Epithelial cell of proximal tubule (primary cell): Measurements from ENCODE around the gene C4A. TPM values are rescaled to one million over a fixed set of nuclear protein-coding genes. Genes with fewer than 3 reads are reported as not detected.
"Not testable (repeated sequence)": the region's sequence is repeated elsewhere in the genome, so short reads cannot be mapped to it uniquely, and the experiment has no call there.

Experiments used
- DNase-seq: peaks from one replicate; pipeline ENCODE4 v3.0.0-alpha.2; 2011; ENCODE audit warnings: low read depth
- H3K4me3 ChIP-seq: 2 replicates; pipeline ENCODE4 v1.5.1; 2011; ENCODE audit warnings: low read depth, mild to moderate bottlenecking, low read length
- total RNA-seq: library from RNA; depleted of rRNA; stranded (reverse); fragments of >200 nt; gene quantifications from 2 replicates; pipeline ENCODE4 v1.2.3, GENCODE V29; 2015
- TF ChIP-seq, protein P1 (sequence below): conservative IDR thresholded peaks from 2 replicates; pipeline ENCODE4 v1.5.1; 2012; ENCODE audit warnings: low read depth, mild to moderate bottlenecking, low read length

C4A gene
- total RNA-seq, 1 donor from 2014 or later, result 1.6 TPM

DNA sequence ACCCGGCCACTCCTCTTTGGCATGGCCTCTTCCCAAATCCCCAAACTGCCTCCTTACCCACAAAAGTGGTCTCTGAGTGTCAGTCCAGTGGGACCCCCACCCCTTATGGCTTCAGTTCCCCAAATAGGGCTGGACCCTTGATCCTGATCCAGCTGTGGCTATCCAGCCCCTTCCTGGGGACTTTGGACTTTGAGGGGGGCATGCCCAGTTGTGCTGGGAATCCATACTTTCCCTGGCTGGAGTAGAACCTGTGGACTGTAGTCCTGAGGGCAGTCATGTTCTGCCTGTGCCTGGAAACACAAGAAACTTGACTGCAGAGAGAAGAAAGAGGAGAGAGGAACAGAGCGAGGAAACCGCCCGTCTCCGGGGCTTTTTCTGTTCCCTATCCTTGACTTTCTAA, 55.3 kb downstream of the C4A start:
- DNase-seq, result not testable (repeated sequence)

DNA sequence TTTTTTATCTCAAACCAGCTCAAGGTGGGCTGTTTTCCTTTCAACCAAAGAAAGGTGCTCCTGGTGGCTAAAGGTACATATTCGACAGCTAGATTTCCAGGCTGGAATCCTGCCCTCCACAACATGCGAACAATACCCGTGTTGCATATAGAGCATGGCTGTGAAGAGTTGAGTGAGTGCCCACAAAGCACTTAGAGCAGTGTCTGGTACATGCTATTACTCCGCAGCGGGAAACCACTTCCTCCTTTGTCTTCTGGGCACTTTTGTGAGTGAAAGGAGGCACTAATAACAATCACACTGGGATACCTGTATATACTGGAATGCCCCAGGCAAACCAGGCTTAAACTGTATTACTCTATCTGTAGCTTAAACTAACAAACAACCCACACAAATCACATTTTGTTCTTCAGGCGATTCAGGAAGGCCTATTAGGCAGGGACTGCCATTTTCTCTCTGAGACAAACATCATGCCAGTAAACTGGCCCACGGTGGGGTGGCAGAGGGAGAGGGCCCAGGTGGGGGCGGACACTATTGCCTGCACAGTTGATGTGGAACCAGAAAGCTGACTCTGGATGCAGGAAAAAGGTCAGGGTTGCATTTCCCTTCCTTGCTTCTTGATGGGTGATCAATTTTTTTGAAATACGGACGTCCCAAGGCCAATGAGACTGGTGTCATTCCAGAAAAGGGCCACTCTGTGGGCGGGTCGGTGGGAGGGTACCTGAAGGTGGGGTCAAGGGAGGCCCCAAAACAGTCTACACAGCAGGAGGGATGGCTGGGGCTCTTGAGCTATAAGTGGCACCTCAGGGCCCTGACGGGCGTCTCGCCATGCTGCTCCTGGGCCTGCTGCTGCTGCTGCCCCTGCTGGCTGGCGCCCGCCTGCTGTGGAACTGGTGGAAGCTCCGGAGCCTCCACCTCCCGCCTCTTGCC, 56.0 kb downstream of the C4A start, which contains the start of gene CYP21A2:
Gene CYP21A2 (plus strand): TSS at position 818 of the 927 bp plus-strand sequence. CDS start 8 bp downstream, at position 826.
- H3K4me3 ChIP-seq, DNase-seq: not testable (repeated sequence)

More for the DNA sequence above, 55.3 kb downstream of the C4A start:
- H3K4me3 ChIP-seq, result not testable (repeated sequence)

DNA sequence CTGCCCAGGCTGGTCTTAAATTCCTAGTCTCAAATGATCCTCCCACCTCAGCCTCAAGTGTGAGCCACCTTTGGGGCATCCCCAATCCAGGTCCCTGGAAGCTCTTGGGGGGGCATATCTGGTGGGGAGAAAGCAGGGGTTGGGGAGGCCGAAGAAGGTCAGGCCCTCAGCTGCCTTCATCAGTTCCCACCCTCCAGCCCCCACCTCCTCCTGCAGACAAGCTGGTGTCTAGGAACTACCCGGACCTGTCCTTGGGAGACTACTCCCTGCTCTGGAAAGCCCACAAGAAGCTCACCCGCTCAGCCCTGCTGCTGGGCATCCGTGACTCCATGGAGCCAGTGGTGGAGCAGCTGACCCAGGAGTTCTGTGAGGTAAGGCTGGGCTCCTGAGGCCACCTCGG, 57.0 kb downstream of the C4A start:
- DNase-seq, H3K4me3 ChIP-seq: not testable (repeated sequence)

DNA sequence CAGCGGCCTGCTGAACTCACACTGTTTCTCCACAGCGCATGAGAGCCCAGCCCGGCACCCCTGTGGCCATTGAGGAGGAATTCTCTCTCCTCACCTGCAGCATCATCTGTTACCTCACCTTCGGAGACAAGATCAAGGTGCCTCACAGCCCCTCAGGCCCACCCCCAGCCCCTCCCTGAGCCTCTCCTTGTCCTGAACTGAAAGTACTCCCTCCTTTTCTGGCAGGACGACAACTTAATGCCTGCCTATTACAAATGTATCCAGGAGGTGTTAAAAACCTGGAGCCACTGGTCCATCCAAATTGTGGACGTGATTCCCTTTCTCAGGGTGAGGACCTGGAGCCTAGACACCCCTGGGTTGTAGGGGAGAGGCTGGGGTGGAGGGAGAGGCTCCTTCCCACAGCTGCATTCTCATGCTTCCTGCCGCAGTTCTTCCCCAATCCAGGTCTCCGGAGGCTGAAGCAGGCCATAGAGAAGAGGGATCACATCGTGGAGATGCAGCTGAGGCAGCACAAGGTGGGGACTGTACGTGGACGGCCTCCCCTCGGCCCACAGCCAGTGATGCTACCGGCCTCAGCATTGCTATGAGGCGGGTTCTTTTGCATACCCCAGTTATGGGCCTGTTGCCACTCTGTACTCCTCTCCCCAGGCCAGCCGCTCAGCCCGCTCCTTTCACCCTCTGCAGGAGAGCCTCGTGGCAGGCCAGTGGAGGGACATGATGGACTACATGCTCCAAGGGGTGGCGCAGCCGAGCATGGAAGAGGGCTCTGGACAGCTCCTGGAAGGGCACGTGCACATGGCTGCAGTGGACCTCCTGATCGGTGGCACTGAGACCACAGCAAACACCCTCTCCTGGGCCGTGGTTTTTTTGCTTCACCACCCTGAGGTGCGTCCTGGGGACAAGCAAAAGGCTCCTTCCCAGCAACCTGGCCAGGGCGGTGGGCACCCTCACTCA, 57.7 kb downstream of the C4A start:
- H3K4me3 ChIP-seq, DNase-seq: not testable (repeated sequence)

DNA sequence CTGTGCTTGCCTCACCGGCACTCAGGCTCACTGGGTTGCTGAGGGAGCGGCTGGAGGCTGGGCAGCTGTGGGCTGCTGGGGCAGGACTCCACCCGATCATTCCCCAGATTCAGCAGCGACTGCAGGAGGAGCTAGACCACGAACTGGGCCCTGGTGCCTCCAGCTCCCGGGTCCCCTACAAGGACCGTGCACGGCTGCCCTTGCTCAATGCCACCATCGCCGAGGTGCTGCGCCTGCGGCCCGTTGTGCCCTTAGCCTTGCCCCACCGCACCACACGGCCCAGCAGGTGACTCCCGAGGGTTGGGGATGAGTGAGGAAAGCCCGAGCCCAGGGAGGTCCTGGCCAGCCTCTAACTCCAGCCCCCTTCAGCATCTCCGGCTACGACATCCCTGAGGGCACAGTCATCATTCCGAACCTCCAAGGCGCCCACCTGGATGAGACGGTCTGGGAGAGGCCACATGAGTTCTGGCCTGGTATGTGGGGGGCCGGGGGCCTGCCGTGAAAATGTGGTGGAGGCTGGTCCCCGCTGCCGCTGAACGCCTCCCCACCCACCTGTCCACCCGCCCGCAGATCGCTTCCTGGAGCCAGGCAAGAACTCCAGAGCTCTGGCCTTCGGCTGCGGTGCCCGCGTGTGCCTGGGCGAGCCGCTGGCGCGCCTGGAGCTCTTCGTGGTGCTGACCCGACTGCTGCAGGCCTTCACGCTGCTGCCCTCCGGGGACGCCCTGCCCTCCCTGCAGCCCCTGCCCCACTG, 58.6 kb downstream of the C4A start:
- not testable (repeated sequence) for DNase-seq

DNA sequence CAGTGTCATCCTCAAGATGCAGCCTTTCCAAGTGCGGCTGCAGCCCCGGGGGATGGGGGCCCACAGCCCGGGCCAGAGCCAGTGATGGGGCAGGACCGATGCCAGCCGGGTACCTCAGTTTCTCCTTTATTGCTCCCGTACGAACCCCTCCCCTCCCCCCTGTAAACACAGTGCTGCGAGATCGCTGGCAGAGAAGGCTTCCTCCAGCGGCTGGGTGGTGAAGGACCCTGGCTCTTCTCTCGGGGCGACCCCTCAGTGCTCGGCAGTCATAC, 59.1 kb downstream of the C4A start:
- not testable (repeated sequence) for DNase-seq, H3K4me3 ChIP-seq

More for the DNA sequence above, 58.6 kb downstream of the C4A start:
- not testable (repeated sequence) for H3K4me3 ChIP-seq

DNA sequence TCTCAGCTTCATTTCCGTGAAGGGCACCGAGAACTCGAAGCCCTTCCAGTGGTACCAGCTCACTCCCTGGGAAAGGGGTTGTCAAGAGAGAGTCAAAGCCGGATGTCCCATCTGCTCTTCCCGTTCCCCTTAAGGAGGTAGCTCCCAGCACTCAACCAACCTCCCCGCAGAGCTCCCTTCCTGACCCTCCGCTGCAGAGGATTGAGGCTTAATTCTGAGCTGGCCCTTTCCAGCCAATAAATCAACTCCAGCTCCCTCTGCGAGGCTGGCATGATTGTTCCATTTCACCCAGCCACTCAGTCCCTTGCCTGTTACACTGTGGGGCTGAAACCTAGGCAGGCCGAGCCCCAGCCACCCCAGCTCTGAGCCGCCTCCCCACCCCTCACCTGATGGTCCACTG, 59.5 kb downstream of the C4A start:
- not testable (repeated sequence) for DNase-seq, H3K4me3 ChIP-seq

DNA sequence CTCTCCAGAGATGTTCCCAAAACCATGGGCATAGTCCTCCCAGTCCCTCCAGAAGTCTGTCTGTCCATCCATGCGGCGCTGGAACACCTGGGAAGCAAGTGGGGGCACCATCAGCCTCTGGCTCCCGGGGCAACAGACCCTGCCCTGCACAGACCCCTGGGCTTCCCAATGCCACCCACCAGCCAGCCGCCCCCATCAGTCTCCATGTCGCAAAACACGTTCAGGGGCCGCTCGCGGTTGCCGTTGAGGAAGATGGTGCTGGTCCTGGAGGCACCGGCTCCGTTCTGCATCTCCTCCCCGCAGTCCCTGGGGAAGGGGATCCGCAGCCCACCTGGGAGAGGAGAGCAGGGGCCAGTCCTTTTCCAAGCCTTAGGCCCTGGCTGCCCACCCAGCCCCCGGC, 60.4 kb downstream of the C4A start:
- H3K4me3 ChIP-seq, DNase-seq: not testable (repeated sequence)

DNA sequence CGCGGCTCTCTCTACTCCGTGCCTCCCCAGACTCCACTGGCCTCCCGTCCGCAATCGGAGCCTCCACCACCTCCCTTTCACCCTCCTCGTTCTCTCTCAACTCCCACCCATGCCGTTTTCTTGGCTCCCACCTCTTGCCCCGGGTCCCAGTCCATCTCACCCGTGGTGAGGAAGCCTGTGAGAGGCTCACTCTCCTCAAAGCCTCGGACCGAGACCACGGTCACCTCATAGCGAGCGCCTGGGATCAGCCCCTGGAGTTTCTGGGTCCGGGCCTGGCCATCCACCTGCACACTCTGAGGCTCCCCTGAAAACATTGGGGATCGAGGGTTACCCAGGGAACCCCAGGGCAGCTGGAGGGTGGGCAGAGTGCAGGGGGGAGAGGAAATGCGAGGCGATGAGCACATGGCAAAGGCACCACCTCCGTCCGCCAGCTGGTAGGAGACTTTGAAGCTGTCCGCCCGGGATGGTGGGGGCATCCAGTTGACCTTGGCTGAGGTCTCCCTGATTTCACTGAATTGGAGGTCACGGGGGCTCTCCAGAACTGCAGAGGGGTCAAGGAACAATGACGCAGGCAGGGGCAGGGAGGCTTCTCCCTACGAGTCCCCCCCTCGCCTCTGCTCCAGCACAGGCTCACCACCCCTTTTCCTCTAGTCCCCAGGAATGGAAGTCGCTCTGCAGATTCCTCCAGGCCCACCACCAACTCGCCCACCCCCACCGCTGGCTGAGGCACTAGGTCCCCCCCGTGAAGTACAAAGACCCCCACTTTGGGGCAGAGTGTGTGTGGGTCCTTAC, 61.9 kb downstream of the C4A start:
- H3K4me3 ChIP-seq, DNase-seq: not testable (repeated sequence)

DNA sequence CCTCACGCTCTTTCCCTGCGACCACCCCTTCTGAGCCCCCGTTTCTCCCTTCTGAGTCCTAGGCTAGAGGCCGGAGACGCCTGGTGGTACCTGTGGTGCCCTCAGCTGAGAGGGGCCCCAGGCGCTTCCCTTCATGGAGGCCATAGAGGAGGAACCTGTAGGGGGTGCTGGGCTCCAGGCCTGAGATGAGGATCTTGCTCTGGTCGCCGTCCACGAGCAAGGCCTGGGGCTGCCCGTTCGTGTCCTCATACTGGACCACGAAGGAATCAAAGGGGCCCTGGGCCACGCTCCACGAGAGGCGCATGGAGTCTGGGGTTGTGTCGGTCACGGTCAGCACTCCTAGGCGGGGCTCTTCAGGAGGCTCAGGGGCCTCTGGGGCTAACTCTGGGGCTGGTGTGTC, 63.1 kb downstream of the C4A start:
- DNase-seq, H3K4me3 ChIP-seq: not testable (repeated sequence)

DNA sequence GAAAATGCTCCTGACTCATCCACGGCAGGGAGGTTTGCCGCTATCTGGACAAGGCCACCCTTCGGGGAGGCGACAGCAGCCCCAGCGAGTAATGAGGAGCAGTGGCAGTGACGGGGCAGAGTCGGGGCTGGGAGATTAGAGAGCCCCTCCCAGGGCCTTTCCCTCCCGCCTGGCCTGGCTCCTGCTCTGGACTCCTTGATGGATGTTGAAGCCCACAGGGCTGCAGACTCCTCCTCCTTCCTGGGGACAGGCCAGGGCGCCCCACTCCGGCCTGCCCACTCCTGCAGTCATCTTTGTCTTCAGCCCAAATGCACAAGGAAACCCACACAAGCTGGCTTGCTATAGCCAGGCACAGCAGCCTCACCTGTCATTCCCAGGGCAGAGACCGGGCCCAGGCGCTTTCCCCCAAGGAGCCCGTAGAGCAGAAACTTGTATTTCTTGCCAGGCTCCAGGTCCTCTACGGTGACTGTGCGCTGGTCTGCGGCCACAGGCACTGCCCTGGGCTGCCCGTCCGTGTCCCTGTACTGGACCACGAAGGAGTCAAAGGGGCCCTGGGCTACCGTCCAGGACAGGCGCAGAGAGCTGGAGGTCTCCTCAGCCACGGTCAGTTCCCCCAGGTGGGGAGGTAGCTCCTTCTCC, 64.1 kb downstream of the C4A start:
- H3K4me3 ChIP-seq, result no peak overlapping the region
- DNase-seq, result no peak
- TF ChIP-seq, protein P1, sequence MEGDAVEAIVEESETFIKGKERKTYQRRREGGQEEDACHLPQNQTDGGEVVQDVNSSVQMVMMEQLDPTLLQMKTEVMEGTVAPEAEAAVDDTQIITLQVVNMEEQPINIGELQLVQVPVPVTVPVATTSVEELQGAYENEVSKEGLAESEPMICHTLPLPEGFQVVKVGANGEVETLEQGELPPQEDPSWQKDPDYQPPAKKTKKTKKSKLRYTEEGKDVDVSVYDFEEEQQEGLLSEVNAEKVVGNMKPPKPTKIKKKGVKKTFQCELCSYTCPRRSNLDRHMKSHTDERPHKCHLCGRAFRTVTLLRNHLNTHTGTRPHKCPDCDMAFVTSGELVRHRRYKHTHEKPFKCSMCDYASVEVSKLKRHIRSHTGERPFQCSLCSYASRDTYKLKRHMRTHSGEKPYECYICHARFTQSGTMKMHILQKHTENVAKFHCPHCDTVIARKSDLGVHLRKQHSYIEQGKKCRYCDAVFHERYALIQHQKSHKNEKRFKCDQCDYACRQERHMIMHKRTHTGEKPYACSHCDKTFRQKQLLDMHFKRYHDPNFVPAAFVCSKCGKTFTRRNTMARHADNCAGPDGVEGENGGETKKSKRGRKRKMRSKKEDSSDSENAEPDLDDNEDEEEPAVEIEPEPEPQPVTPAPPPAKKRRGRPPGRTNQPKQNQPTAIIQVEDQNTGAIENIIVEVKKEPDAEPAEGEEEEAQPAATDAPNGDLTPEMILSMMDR, result no peak
